ENCODE measurements around the gene XPO4.

DNA sequence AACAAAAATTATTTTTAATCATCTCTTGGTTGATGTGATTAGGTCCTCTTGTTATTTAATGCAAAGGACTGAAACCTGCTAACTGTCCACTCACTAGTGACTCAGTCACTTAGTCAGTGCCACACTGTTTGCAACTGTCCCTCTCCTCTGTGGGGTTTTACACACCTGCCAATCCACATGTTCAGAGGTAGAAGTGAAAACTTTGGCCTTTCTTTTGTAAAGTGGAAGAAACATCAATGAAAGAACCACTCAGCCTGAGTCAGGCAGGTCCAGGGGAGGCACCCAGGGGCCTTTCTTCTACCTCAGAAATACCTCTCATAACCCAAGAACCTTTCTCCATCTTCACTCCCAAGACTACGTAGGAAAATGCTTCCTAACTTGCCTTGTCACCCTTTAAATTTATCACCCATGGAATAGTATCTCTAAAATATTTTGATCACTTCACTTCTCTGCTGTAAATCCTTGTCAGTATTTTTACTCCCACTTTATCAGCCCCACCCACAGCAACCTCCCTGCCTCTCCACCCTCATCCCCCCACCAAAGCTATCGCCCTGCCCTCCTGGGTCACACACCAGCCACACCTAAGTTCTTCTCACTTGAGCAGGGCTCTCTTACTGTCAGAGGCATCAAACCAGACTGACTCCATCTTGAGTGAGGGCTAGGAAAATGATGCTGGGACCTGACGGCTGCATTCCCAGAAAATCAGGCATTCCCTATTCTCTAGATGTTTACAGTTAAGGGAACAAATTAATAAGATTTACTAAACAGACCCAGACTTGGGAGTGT lies 99.2 kb downstream of the XPO4 start:
- no peak for TF ChIP-seq CTCF (IDR thresholded peaks at IDR 0.05)
- no peak for TF ChIP-seq POLR2A (IDR thresholded peaks at IDR 0.05)
- no peak for TF ChIP-seq POLR2AphosphoS5 (IDR thresholded peaks at IDR 0.05)
- TF ChIP-seq EP300 (IDR thresholded peaks at IDR 0.05), result no peak

Data from sigmoid colon (tissue), 4 donors.